HG03558 (cell line): ENCODE results near the gene ITSN2.
"Not testable (repeated sequence)": the region's sequence is repeated elsewhere in the genome, so short reads cannot be mapped to it uniquely, and the experiment has no call there.

Source experiments
- ATAC-seq: cut with Tn5 transposase; IDR thresholded peaks from one replicate; pipeline ENCODE4 v1.9.1; 2021; ENCODE audit warnings: moderate number of reproducible peaks; ENCODE audit not compliant: unreplicated experiment; ENCODE audit errors: extremely low read depth

Gene ITSN2

DNA sequence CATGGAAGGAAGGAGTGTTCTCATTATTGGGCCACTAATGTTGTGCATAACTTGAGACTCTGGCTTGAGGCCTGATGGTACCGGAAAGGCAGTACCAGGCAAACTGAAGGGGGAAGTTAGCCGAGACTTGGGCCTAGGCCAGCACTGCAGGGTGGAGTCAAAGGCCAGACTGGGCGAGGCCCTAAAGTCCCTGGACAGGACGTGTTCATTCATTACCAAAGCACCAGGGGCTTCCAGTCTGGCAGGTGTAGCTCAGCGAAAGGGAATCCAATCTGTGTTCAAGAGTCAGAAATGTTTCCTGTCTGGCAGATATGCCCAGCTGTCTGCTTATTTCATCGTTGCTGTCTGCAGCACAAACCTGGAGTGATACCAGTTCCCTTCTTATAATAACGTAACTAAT, 4.7 kb upstream of the ITSN2 start:
- ATAC-seq: no peak

DNA sequence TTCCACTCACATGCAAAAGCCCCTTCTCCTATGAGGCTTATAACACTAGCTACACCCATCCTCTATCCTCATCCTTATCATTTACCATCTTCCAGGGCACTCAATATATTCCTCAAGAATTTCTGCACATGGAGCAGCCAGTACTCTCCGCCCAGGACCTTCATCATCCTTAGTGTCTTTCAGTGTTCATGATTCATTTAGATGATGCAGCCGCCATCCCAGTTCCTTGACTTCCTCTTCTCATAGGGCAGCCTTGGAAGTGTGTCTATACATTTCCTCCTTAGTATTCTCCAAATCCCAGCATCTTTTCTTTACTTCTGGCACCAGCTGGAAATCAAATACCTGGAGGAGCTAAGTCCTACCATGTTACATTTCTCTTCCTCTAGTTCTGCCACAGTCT, 3.0 kb upstream of the ITSN2 start:
- no peak for ATAC-seq

GRCh38 chr2:24362253-24362652, 1.9 kb upstream of the ITSN2 start:
- ATAC-seq: no peak

GRCh38 chr2:24360963-24361330, 611 bp upstream of the ITSN2 start:
- ATAC-seq: no peak

DNA sequence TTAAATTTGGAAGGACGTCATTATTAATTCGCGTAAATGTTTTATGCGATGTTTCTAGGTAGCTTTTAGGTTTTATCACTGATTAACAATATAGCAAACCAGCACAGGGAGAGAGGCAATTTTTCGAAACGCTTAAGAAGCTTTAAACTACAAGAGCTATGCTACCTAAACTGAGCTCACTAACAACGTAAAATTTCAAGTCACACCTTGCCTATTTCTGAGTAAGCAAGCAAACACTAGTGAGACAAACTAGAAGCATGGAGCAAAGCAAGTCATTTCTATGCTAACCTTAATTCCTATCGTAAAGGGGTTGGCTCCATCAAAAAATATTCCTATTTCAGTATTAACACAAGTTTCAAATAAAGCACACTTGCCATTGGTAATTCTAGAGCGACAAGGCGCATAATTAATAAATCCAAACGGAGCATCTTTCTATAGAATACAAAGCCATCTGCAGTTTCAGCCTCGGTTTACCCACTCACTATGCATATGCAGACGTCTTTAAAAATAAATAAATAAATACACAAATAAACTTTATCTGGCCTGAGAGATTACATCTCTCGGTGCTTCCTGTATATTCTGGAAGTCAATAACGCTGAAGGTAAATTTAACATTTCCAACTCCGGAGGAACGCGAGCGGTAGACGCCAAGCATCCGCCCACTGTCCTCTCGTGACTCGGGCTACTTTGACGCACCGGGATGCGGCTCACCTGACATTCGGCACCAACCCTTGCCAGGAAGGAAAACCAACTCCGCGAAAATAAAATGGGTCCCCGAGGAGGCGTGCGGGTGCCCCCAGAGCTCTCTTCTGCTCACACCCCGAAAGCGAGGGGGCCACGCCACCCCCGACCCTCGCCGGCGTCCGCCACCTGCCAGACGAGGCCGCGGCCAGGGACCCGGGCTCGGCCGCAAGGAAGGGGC, 947 bp downstream of the ITSN2 start:
- ATAC-seq: no peak

GRCh38 chr2:24357767-24358166, 2.6 kb downstream of the ITSN2 start:
- not testable (repeated sequence) for ATAC-seq

DNA sequence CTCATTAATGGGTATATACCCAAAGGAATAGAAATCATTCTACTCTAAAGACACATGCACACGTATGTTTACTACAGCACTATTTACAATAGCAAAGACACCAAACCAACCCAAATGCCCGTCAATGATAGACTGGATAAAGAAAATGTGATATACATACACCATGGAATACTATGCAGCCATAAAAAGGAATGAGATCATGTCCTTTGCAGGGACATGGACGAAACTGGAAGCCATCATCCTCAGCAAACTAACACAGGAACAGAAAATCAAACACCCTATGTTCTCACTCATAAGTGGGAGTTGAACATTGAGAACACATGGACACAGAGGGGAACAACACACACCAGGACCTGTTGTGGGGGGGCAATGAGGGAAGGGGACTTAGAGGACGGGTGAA, 3.2 kb downstream of the ITSN2 start:
- ATAC-seq: not testable (repeated sequence)

DNA sequence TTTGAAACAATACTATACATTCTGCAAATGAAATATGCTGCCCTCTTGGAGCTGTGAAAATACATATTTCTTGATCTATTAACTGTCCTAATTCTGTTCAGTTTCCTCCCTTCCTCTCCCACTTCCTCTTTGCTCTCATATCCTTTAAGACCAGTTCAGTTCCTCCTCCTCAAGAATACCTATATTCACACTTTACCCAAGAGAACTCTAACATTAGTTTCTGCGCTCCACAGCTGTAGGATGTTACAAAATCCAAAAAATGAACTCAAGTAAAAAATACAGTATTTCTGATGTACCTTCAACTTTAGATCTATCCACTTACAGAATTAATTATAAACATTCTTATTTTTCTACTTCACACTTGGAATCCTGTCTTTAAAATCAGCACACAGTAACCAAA, 5.4 kb downstream of the ITSN2 start:
- ATAC-seq: no peak

GRCh38 chr2:24354395-24354794, 5.9 kb downstream of the ITSN2 start:
- no peak for ATAC-seq

- ATAC-seq: no peak
Measured at GRCh38 chr2:24353973-24354372, 6.4 kb downstream of the ITSN2 start.

GRCh38 chr2:24353364-24353763, 7.0 kb downstream of the ITSN2 start:
- no peak for ATAC-seq

DNA sequence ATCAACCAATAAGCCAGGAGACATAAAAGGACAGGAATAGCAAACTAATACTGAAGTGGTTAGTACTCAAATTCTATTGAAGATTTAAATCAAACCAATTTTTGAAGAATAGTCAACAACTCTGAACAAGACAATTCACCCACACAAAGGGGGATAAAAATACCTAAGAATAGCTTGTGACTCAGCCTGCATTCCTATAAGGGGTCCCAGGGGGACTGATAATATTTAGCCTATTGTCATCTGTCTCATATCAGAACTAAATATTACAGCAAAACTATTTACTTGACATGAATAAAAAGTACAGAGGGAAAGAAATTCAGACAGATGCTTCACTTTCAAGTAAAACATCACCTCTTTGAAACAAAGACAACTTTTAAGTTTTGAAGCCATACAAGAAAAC, 7.7 kb downstream of the ITSN2 start:
- ATAC-seq: no peak

- ATAC-seq: no peak
Measured at GRCh38 chr2:24351981-24352380, 8.4 kb downstream of the ITSN2 start.

DNA sequence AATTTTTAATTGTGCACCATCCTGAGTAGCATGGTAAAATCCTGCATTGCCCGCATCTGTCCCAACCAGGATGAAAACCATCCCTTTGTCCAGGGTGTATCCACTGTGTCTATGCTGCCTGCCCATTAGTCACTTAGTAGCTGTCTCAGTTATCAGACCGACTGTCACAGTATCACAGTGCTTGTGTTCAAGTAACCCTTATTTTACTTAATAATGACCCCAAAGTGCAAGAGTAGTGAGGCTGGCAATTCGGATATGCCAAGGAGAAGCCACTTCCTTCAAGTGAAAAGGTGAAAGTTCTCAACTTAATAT, 8.8 kb downstream of the ITSN2 start:
- no peak for ATAC-seq

DNA sequence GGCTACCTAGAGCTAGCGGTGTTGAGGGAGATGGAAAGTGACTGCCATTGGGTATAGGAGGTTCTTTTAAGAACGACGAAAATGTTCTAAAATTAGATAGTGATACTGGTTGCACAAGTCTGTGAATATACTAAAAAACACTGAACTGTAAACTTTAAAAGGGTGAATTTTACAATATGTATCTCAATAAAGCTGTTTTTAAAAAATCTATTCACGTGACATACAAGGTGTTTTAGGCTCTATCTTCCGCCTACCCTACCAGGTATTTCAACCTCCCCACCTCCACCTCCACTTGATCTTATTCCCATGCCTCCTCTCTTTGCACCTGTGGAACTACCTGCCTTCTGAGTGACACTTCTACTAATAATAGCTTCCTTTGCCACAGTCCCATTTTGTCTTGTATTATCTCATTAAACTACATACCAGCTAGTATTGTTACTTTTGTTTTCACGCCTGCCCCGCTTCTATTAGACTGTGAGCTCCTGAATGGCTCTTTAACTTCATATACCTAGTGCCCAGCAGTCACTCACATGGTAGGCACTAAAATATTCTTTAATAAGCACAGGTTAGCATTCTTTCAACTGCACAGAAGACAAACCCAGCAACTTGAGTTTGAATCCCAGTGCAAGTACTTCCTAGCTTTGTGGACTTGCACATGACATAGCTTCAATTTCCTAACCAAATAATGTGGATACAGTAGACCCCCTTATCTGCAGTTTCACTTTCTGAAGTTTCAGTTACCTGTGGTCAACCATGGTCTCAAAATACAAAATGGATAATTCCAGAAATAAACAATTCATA, 9.3 kb downstream of the ITSN2 start:
- ATAC-seq: no peak

- no peak for ATAC-seq
Measured at GRCh38 chr2:24349097-24349496, 11.2 kb downstream of the ITSN2 start.

DNA sequence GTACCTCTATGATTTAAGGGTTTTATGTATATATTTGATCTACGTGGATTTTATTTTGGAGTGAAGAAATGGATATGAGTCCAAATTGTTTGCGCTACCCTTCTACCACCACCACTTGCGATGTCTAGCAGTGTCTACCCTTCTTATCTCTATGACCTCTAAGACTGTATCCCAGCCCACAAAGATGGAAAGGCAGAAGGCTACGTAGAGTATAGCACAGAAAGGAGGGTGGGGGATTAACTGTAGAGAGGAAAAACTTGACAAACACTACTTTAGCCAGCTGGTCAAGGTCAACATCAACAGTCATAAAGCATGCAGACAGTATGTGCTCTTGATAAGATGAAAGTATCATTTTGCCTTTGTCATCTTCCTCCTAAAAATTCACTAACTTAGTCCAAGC, 14.4 kb downstream of the ITSN2 start:
- ATAC-seq: no peak

GRCh38 chr2:24343225-24343882, 17.0 kb downstream of the ITSN2 start:
- peak; percentile 45 for ATAC-seq

- no peak for ATAC-seq
Measured at GRCh38 chr2:24342110-24342910, 18.0 kb downstream of the ITSN2 start.

- no peak for ATAC-seq
Measured at GRCh38 chr2:24339856-24340262, 20.5 kb downstream of the ITSN2 start.
